Right ventricle myocardium superior (tissue), 1 donor: Measurements from ENCODE around the gene ERMARD. TPM values are rescaled to one million over a fixed set of nuclear protein-coding genes. Genes with fewer than 3 reads are reported as not detected.

Source experiments
- total RNA-seq: library from RNA; stranded (reverse); fragmentation: NEBNext Ultra II Directional; extraction: Animal tissue kit (Norgen Biotek cat#: 25700); gene quantifications from one replicate; pipeline ENCODE4 v1.2.1, GENCODE V29; 2021
- donor health status: DM: no; HTN: yes; CAD: no; lungs with severe emphysema.

ERMARD gene
- total RNA-seq, 1 donor from 2014 or later: 6.9 TPM

Other genes with a start within 250 kb of the ERMARD start
- gene WDR27, start 49.6 kb upstream of the ERMARD start, total RNA-seq: 9.0 TPM
- 14.0 TPM for gene C6orf120, start 49.5 kb upstream of the ERMARD start, total RNA-seq
- 53.7 TPM for gene PHF10, start 27.1 kb upstream of the ERMARD start, total RNA-seq
- 0.75 TPM for gene DYNLT2, start 50 bp upstream of the ERMARD start, total RNA-seq